Endometrial microvascular endothelial cells (primary cell): ENCODE results near the gene EGFLAM. TPM values are rescaled to one million over a fixed set of nuclear protein-coding genes. Genes with fewer than 3 reads are reported as not detected.

Experiments used
- in situ Hi-C: cut with HindIII; loops from 2 replicates; pipeline ENCODE4 v1.10.0; 2017; ENCODE audit warnings: low sequenced_read_pairs, low pct_unique_long_range_greater_than_20kb; ENCODE audit errors: inconsistent ontology term
- total RNA-seq: library from RNA; depleted of rRNA; stranded (reverse); fragments of >200 nt; gene quantifications from one replicate; pipeline ENCODE4 v1.2.3, GENCODE V29; 2015; ENCODE audit errors: inconsistent ontology term

The EGFLAM gene
- total RNA-seq, 1 donor from 2014 or later, result 0.46 TPM

GRCh38 chr5:38367410-38367809, 109.1 kb downstream of the EGFLAM start:
- in situ Hi-C loops, result no loop called here

- in situ Hi-C loops, result no loop called here
Measured at GRCh38 chr5:38367966-38368365, 109.6 kb downstream of the EGFLAM start.

- in situ Hi-C loops, result no loop called here
Measured at GRCh38 chr5:38369692-38370091, 111.3 kb downstream of the EGFLAM start.

- in situ Hi-C loops, result no loop called here
Measured at GRCh38 chr5:38370358-38371100, 112.2 kb downstream of the EGFLAM start.

GRCh38 chr5:38371596-38371995, 113.2 kb downstream of the EGFLAM start:
- in situ Hi-C loops, result no loop called here

- in situ Hi-C loops, result no loop called here
Measured at GRCh38 chr5:38373743-38374142, 115.4 kb downstream of the EGFLAM start.

- in situ Hi-C loops, result no loop called here
Measured at GRCh38 chr5:38375423-38375822, 117.1 kb downstream of the EGFLAM start.

- in situ Hi-C loops, result no loop called here
Measured at GRCh38 chr5:38376404-38376803, 118.0 kb downstream of the EGFLAM start.

- in situ Hi-C loops, result no loop called here
Measured at GRCh38 chr5:38378579-38378978, 120.2 kb downstream of the EGFLAM start.

- in situ Hi-C loops, result no loop called here
Measured at GRCh38 chr5:38379350-38379937, 121.1 kb downstream of the EGFLAM start.

GRCh38 chr5:38380537-38380936, 122.2 kb downstream of the EGFLAM start:
- in situ Hi-C loops, result no loop called here

- in situ Hi-C loops, result no loop called here
Measured at GRCh38 chr5:38381361-38381760, 123.0 kb downstream of the EGFLAM start.

- in situ Hi-C loops, result no loop called here
Measured at GRCh38 chr5:38382898-38383297, 124.5 kb downstream of the EGFLAM start.

GRCh38 chr5:38383701-38384100, 125.3 kb downstream of the EGFLAM start:
- in situ Hi-C loops, result no loop called here

- in situ Hi-C loops, result no loop called here
Measured at GRCh38 chr5:38384396-38384795, 126.0 kb downstream of the EGFLAM start.

GRCh38 chr5:38387161-38387560, 128.8 kb downstream of the EGFLAM start:
- in situ Hi-C loops, result no loop called here

GRCh38 chr5:38393636-38394035, 135.3 kb downstream of the EGFLAM start:
- in situ Hi-C loops, result no loop called here

- in situ Hi-C loops, result no loop called here
Measured at GRCh38 chr5:38396766-38397165, 138.4 kb downstream of the EGFLAM start.

- in situ Hi-C loops, result no loop called here
Measured at GRCh38 chr5:38400365-38400764, 142.0 kb downstream of the EGFLAM start.

GRCh38 chr5:38401145-38401544, 142.8 kb downstream of the EGFLAM start:
- in situ Hi-C loops, result no loop called here

GRCh38 chr5:38403406-38403805, 145.0 kb downstream of the EGFLAM start:
- in situ Hi-C loops, result no loop called here
